Subcutaneous abdominal adipose tissue (tissue), 5 donors: ENCODE data around the gene MUC6.
"Not testable (repeated sequence)": the region's sequence is repeated elsewhere in the genome, so short reads cannot be mapped to it uniquely, and the experiment has no call there.

Experiments used
- H3K27ac ChIP-seq: one replicate; pipeline ENCODE4 v1.7.0; 2013; ENCODE audit warnings: low read depth, mild to moderate bottlenecking, inconsistent platforms, low read length, moderate library complexity
- H3K27me3 ChIP-seq, 5 donors: one replicate each; pipeline ENCODE4 v1.7.0; 2013; ENCODE audit warnings: low read length in 5 of 5, inconsistent platforms in 1 of 5; ENCODE audit not compliant: control insufficient read depth in 5 of 5, insufficient read depth in 4 of 5
- H3K36me3 ChIP-seq, 5 donors: one replicate each; pipeline ENCODE4 v1.7.0; 2013; ENCODE audit warnings: low read length in 5 of 5; ENCODE audit not compliant: control insufficient read depth in 5 of 5, insufficient read depth in 5 of 5
- H3K4me1 ChIP-seq, 5 donors: one replicate each; pipeline ENCODE4 v1.7.0; 2013; ENCODE audit warnings: low read length in 5 of 5, mild to moderate bottlenecking in 3 of 5, moderate library complexity in 1 of 5; ENCODE audit not compliant: control insufficient read depth in 5 of 5, insufficient read depth in 5 of 5
- H3K4me3 ChIP-seq, 5 donors: one replicate each; pipeline ENCODE4 v1.7.0; 2013; ENCODE audit warnings: low read length in 5 of 5, low read depth in 1 of 5
- H3K9ac ChIP-seq, 5 donors: one replicate each; pipeline ENCODE4 v1.7.0; 2013; ENCODE audit warnings: low read length in 5 of 5, mild to moderate bottlenecking in 4 of 5, moderate library complexity in 3 of 5
- H3K9me3 ChIP-seq, 5 donors: one replicate each; pipeline ENCODE4 v1.7.0; 2013; ENCODE audit warnings: low read length in 5 of 5; ENCODE audit not compliant: control insufficient read depth in 5 of 5
- donor health status: healthy.
- donor health status: healthy.
- donor health status: healthy.
- donor health status: healthy.
- donor health status: healthy.

Gene MUC6

DNA sequence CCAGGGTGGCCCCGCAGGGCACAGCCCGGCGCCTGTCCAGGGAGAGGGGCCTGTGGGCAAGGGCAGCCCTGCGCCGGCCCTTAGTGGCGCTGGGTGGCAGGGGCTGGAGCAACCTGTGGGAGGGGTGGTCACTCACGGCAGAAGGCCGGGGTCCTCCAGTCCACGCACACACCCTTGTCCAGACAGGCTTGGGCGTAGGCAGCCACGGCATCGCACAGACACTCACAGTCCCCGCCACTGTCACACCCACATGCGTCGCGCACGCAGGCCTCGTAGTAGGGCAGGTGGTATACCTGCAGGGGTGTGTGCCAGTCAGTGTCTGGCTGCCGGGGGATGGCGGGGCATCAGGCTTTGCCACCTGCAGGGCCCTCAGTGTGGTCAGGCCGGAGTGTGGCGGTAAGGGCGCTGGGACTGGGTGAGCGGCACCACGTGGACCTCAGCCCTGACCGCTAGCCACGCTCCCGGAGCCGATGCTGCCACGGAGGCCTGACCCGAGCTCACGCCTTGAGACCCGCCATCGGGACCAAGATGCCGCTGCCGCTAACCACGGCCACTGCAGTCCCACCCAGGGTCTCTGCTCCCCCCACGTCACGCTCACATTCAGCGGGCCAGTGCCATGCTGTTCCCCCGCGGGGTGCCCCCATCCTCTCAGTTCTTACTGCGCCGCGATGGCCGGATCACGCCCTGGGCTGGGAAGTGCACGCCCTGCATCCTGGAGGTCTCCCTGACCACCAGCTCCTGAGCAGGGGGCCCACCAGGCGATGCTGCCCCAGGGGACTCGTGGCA is 12.5 kb downstream of the MUC6 start:
- no peak overlapping the region for H3K9ac ChIP-seq
- no peaks in the 10 kb centered on the region for H3K9me3 ChIP-seq
- no peak overlapping the region for H3K27ac ChIP-seq
- no peak overlapping the region for H3K4me3 ChIP-seq
- no peaks in the 10 kb centered on the region for H3K4me1 ChIP-seq
- H3K36me3 ChIP-seq, result peaks cover 0 to 15% (median 0%) of the 10 kb centered on the region in 5 donors
- H3K27me3 ChIP-seq, result peaks cover 0 to 3% (median 0%) of the 10 kb centered on the region in 5 donors

GRCh38 chr11:1022908-1023810 is 13.4 kb downstream of the MUC6 start:
- H3K27ac ChIP-seq, result no peak overlapping the region
- H3K9me3 ChIP-seq, result no peaks in the 10 kb centered on the region
- H3K4me1 ChIP-seq, result no peaks in the 10 kb centered on the region
- peaks cover 0 to 3% (median 0%) of the 10 kb centered on the region in 5 donors for H3K27me3 ChIP-seq
- H3K4me3 ChIP-seq, result no peak overlapping the region
- H3K9ac ChIP-seq, result no peak overlapping the region
- peaks cover 0 to 22% (median 0%) of the 10 kb centered on the region in 5 donors for H3K36me3 ChIP-seq

DNA sequence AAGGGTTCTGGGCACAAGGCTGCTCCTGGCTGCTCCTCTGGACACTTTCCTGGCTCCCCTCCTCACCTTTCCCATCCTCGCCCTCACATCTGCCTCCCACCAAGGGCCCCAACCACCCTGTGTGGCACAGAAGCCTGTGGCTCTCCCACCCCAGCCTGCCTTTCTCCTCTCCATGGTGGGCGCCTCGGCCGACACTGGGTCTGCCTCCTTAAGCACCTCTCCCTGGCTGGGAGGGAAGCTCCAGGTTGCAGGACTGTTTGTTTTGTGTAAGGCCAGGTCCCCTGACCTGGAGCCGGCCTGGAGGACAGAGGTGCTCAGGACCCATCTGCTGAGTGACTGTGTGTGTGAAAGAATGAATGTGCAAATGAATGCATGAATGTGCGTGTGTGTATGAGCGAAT is 14.1 kb downstream of the MUC6 start:
- Histone ChIP-seq H3K27me3 (no peaks in the 10 kb centered on the region), H3K9ac (no peak overlapping the region), H3K36me3 (peaks cover 0 to 26% (median 0%) of the 10 kb centered on the region in 5 donors), H3K27ac (no peak overlapping the region), H3K4me3 (no peak overlapping the region), H3K4me1 (no peaks in the 10 kb centered on the region), H3K9me3 (peaks cover 0 to 2% (median 0%) of the 10 kb centered on the region in 5 donors)

- Histone ChIP-seq H3K4me1 (no peaks in the 10 kb centered on the region), H3K4me3 (no peak overlapping the region), H3K27ac (no peak overlapping the region), H3K36me3 (peaks cover 0 to 26% (median 0%) of the 10 kb centered on the region in 5 donors), H3K27me3 (no peaks in the 10 kb centered on the region), H3K9me3 (peaks cover 0 to 2% (median 0%) of the 10 kb centered on the region in 5 donors), H3K9ac (no peak overlapping the region)
These were observed 16.2 kb downstream of the MUC6 start for GRCh38 chr11:1020211-1020905.

GRCh38 chr11:1019321-1019910 is 17.1 kb downstream of the MUC6 start:
- Histone ChIP-seq H3K4me3 (no peak overlapping the region), H3K27ac (no peak overlapping the region), H3K36me3 (peaks cover 0 to 23% (median 0%) of the 10 kb centered on the region in 5 donors), H3K9me3 (peaks cover 0 to 2% (median 0%) of the 10 kb centered on the region in 5 donors), H3K27me3 (no peaks in the 10 kb centered on the region), H3K9ac (no peak overlapping the region), H3K4me1 (no peaks in the 10 kb centered on the region)

- Histone ChIP-seq H3K4me3 (no peak overlapping the region), H3K4me1 (no peaks in the 10 kb centered on the region), H3K9ac (no peak overlapping the region), H3K36me3 (peaks cover 0 to 27% (median 6%) of the 10 kb centered on the region in 5 donors), H3K27me3 (no peaks in the 10 kb centered on the region), H3K9me3 (peaks cover 0 to 2% (median 0%) of the 10 kb centered on the region in 5 donors), H3K27ac (no peak overlapping the region)
These were observed 18.4 kb downstream of the MUC6 start for GRCh38 chr11:1018091-1018490.

DNA sequence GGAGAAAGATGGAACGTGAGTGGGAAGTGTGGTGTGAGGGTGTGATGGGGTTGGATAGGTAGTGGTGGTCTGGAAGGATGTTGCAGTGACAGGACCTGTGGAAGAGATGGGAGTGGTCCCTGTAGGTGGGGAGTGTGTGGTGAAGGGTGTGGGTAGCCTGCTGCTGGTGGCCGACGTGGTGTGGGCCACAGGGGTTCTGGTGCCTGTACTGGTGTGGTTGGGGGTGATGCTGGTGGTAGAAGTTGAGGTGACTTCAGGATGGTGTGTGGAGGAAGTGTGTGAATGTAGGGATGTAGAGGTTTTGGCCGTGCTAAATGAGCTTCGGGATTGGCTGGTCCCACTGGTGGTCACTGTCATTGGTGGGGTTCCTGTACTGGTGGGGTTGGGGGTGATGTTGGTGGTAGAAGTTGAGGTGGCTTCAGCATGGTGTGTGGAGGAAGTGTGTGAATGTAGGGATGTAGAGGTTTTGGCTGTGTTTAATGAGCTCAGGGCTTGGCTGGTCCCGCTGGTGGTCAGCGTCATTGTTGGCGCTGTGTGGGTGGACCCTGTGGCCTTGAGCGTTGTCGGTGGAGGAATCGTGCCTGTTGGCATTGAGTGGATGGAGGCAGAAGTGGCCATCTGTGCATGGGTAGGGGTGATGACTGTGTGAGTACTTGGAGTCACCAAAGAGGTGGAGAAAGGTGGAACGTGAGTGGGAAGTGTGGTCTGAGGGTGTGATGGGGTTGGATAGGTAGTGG is 19.1 kb downstream of the MUC6 start:
- Histone ChIP-seq H3K9me3 (peaks cover 0 to 2% (median 0%) of the 10 kb centered on the region in 5 donors), H3K27ac (no peak overlapping the region), H3K27me3 (no peaks in the 10 kb centered on the region), H3K36me3 (peaks cover 0 to 34% (median 6%) of the 10 kb centered on the region in 5 donors), H3K4me1 (no peaks in the 10 kb centered on the region), H3K4me3 (no peak overlapping the region), H3K9ac (no peak overlapping the region)

- H3K9me3 ChIP-seq, H3K27ac ChIP-seq: not testable (repeated sequence)
These were observed 19.9 kb downstream of the MUC6 start for GRCh38 chr11:1016610-1017126.

More at GRCh38 chr11:1016610-1017126, 19.9 kb downstream of the MUC6 start:
- peaks cover 0 to 41% (median 10%) of the 10 kb centered on the region in 5 donors for H3K36me3 ChIP-seq
- H3K27me3 ChIP-seq, H3K9ac ChIP-seq, H3K4me3 ChIP-seq, H3K4me1 ChIP-seq: not testable (repeated sequence)
